ENCODE results near the gene OXER1. TPM values are rescaled to one million over a fixed set of nuclear protein-coding genes. Genes with fewer than 3 reads are reported as not detected.

The OXER1 gene
- total and polyA plus RNA-seq, 2 of the 13 experiments (the other 11 are each of a cell fraction or from before 2014, with no cell fraction given) = 8.0 to 9.0 TPM

DNA sequence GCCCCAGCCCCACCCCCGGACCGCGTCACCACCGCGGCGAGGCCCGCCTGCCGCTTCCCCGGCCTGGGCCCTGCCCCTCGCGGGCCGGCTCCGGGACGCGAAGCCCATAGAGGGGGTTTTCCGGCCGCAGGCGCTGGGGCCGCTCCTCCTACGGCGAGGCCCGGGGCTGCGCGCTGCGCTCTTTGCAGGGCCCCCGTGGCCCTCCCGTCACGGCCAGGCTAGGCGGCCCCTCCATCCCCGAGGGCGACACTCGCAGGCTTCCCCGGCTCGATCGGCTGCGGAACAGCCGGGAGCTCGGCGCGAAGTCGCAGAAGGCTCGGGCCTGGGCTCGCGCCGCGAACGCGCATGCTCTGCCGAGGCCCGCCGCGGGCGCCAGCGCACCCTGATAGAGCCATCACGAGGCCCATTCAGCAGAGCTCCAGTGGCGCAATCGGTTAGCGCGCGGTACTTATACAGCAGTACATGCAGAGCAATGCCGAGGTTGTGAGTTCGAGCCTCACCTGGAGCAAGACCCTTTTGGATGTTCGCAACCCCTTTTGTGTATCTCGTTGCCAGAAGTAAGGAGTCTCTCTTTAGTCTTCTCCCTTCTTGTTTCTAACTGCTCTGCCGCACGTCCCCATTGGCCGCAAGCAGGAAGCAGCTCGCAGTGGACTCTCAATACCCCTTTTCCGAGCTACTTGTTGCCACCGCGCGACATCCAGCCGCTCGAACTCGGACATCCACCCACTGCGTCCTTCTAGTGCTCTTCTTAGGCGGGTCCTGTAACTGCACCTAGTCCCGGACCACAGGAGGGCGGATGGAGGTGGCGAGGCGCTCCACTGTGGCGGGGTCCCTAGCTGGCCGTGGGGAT, 46.4 kb upstream of the OXER1 start (continued):
- peak; percentile 66 for TF ChIP-seq KLF9 (CRISPR knock-in tag; IDR thresholded peaks at IDR 0.05; ENCODE audit: low read depth)
- peak; percentile 86 for TF ChIP-seq RXRA (CRISPR knock-in tag; IDR thresholded peaks at IDR 0.05)
- TF ChIP-seq NFAT5 (CRISPR knock-in tag; IDR thresholded peaks at IDR 0.05) = peak; percentile 93; the same call in 1 of the 2 replicates
- peak; percentile 87; the same call in 1 of the 2 replicates for TF ChIP-seq THYN1 (CRISPR knock-in tag; IDR thresholded peaks at IDR 0.05; ENCODE audit: borderline replicate concordance, low read depth)
- peak; percentile 54; the same call in 1 of the 2 replicates for TF ChIP-seq SOX13 (IDR thresholded peaks at IDR 0.05)
- peak in 1 of 2 experiments; percentile 64; a peak in 1 of 4 replicates for TF ChIP-seq SOX13 (CRISPR knock-in tag; conservative IDR thresholded peaks at IDR 0.05 in 1 of 2, IDR thresholded peaks at IDR 0.05 in 1 of 2)
- 0 out of 2 replicates have a peak, but pooled peaks have one; percentile 55 for TF ChIP-seq HNRNPUL1 (IDR thresholded peaks at IDR 0.05; ENCODE audit: low read depth, low read length)
- peak; percentile 31; the same call in 1 of the 2 replicates for TF ChIP-seq ZNF7 (CRISPR knock-in tag; IDR thresholded peaks at IDR 0.05)
- TF ChIP-seq NCOA5 (CRISPR knock-in tag; IDR thresholded peaks at IDR 0.05) = no peak
- TF ChIP-seq CERS6 (CRISPR knock-in tag; IDR thresholded peaks at IDR 0.05) = peak; percentile 87; the same call in 1 of the 2 replicates
- no peak for TF ChIP-seq TAF15 (IDR thresholded peaks at IDR 0.05; ENCODE audit: low read depth, low read length, poor library complexity, severe bottlenecking)
- peak; percentile 95; the same call in 1 of the 2 replicates for TF ChIP-seq ZNF251 (CRISPR knock-in tag; IDR thresholded peaks at IDR 0.05)
- peak; percentile 98 for TF ChIP-seq BRF2 (CRISPR knock-in tag; IDR thresholded peaks at IDR 0.05)
- TF ChIP-seq MEF2D (CRISPR knock-in tag; IDR thresholded peaks at IDR 0.05) = peak; percentile 77
- no peak; the same call in 1 of the 2 replicates for TF ChIP-seq SNAPC2 (CRISPR knock-in tag; IDR thresholded peaks at IDR 0.05)
- TF ChIP-seq MAZ (IDR thresholded peaks at IDR 0.05; ENCODE audit: borderline replicate concordance, low read depth, low read length) = no peak; the same call in none of the 2 replicates
- peak; percentile 95 for TF ChIP-seq MAZ (CRISPR knock-in tag; IDR thresholded peaks at IDR 0.05; ENCODE audit: low read depth)
- no peak for TF ChIP-seq NR2F6 (IDR thresholded peaks at IDR 0.05)
- TF ChIP-seq NR2F6 (CRISPR knock-in tag; IDR thresholded peaks at IDR 0.05) = peak; percentile 64
